Natural killer cell (primary cell): Measurements from ENCODE around the gene MLLT6. TPM values are rescaled to one million over a fixed set of nuclear protein-coding genes. Genes with fewer than 3 reads are reported as not detected.

Source experiments
- ATAC-seq, 3 donors: fragments of 150-1000 bp in 2 of 3; fragments of 200-7000 bp in 1 of 3; cut with Tn5 transposase; 1 replicate in 1 of 3; 2 replicates in 2 of 3; pipeline ENCODE4 v1.10.0; 2021; ENCODE audit warnings: mild to moderate bottlenecking in 2 of 3, moderate library complexity in 2 of 3
- DNase-seq, 2 donors: peaks; one replicate each; pipeline versions ENCODE4 v3.0.0 to v3.0.0-alpha.2; 2013 to 2021; ENCODE audit warnings: mixed read lengths in 1 of 2
- H3K27ac ChIP-seq: one replicate; pipeline ENCODE4 v1.5.1; 2013; ENCODE audit warnings: mild to moderate bottlenecking, low read length
- H3K27me3 ChIP-seq: one replicate; pipeline ENCODE4 v1.6.1; 2013; ENCODE audit warnings: low read length; ENCODE audit not compliant: control insufficient read depth, insufficient read depth
- H3K36me3 ChIP-seq: one replicate; pipeline ENCODE4 v1.6.1; 2013; ENCODE audit warnings: low read length; ENCODE audit not compliant: control insufficient read depth, insufficient read depth
- H3K4me1 ChIP-seq: one replicate; pipeline ENCODE4 v1.6.1; 2013; ENCODE audit warnings: low read length; ENCODE audit not compliant: control insufficient read depth, insufficient read depth
- H3K4me3 ChIP-seq: one replicate; pipeline ENCODE4 v1.5.1; 2013; ENCODE audit warnings: low read length
- H3K9me3 ChIP-seq: one replicate; pipeline ENCODE4 v1.6.1; 2013; ENCODE audit warnings: low read length; ENCODE audit not compliant: control insufficient read depth, insufficient read depth
- H3K27ac Mint-ChIP-seq, 2 donors: one replicate each; pipeline ENCODE4 v1.8.0; 2022; ENCODE audit warnings: mild to moderate bottlenecking in 2 of 2, mixed read lengths in 2 of 2, moderate library complexity in 1 of 2
- H3K27me3 Mint-ChIP-seq, 2 donors: one replicate each; pipeline ENCODE4 v1.8.0; 2022; ENCODE audit warnings: low read depth in 2 of 2, mixed read lengths in 2 of 2
- H3K36me3 Mint-ChIP-seq: one replicate; pipeline ENCODE4 v1.8.0; 2022; ENCODE audit warnings: mixed read lengths
- H3K4me1 Mint-ChIP-seq, 2 donors: one replicate each; pipeline ENCODE4 v1.8.0; 2022; ENCODE audit warnings: mixed read lengths in 2 of 2
- H3K4me3 Mint-ChIP-seq: one replicate; pipeline ENCODE4 v1.8.0; 2022; ENCODE audit warnings: mild to moderate bottlenecking, moderate library complexity, mixed read lengths
- H3K9me3 Mint-ChIP-seq, 2 donors: one replicate each; pipeline ENCODE4 v1.8.0; 2022; ENCODE audit warnings: mixed read lengths in 2 of 2
- WGBS: methylation state at CpG from one replicate; pipeline ENCODE4 v1.1.7; 2013; ENCODE audit warnings: missing lambda C conversion rate; ENCODE audit not compliant: insufficient coverage; 5-methylcytosine and 5-hydroxymethylcytosine counted together
- intact Hi-C: fragments of 100-400 bp; cut with micrococcal nuclease; formaldehyde crosslinking; loops from one replicate; pipeline ENCODE4 v1.14.2; 2022
- total RNA-seq, 4 donors: library from RNA; stranded (reverse); fragments of 120-200 nt in 1 of 4; gene quantifications; one replicate each; pipeline versions ENCODE4 v1.2.3 to v1.2.4, GENCODE V29; 2013 to 2022
- TF ChIP-seq, protein P1 (sequence below): fragments of 200-600 bp; IDR thresholded peaks from one replicate; pipeline ENCODE4 v1.8.0; 2022; ENCODE audit warnings: antibody characterized with exemption

The MLLT6 gene
- total RNA-seq, 3 donors from 2014 or later (not counting 1 experiment from before 2014, with no cell fraction given), result 478 to 578 (median 485) TPM

DNA sequence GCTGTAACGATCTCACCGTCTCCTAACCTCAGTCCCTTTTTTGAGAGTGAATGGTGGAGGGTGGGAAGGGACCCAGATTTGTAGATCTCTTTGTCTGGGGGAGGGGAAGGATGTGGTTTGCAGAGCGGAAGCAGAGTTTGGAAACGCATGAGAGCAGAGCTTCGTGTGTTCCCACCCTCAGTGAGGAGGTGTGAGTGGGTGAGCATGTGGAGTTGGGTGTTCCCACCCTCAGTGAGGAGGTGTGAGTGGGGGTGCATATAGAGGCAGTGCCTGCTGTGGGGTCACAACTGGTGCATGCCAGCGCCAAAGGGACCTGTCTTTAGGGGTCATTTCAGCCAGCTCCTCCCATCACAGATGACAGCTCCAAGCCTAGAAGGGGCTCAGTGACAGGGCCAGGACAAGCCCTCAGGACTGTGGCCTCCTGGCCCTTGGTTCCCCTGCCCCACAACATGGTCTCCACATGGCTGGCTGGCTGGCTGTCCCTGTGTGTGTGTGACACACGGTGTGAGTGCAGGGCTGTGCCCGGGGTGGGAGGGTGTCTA lies 23.3 kb downstream of the MLLT6 start:
- H3K4me1 Mint-ChIP-seq, result peaks cover 81 to 90% of the 10 kb centered on the region in 2 donors
- Histone ChIP-seq H3K4me3 (no peak overlapping the region), H3K9me3 (no peaks in the 10 kb centered on the region), H3K4me1 (peaks cover 85% of the 10 kb centered on the region), H3K27ac (peak overlapping the region; percentile 82), H3K36me3 (peaks cover 5% of the 10 kb centered on the region), H3K27me3 (no peaks in the 10 kb centered on the region)
- DNase-seq, result peak; percentile 69 to 91
- no peaks in the 10 kb centered on the region for H3K36me3 Mint-ChIP-seq
- no peaks in the 10 kb centered on the region for H3K9me3 Mint-ChIP-seq
- intact Hi-C loops, result loop anchor here (1.0 to 5.0 kb wide), 3 partner anchors 24 to 424 kb away; partner anchors contain the start of genes PLXDC1 and PSMB3
- WGBS, result 11% methylated on average over 8 of the region's 8 CpGs
- H3K27me3 Mint-ChIP-seq, result no peaks in the 10 kb centered on the region
- peak overlapping the region; percentile 98 to 99 for H3K27ac Mint-ChIP-seq
- peak overlapping the region; percentile 89 for H3K4me3 Mint-ChIP-seq
- ATAC-seq, result peak; percentile 53 to 74 (median 56)
- TF ChIP-seq, protein P1, sequence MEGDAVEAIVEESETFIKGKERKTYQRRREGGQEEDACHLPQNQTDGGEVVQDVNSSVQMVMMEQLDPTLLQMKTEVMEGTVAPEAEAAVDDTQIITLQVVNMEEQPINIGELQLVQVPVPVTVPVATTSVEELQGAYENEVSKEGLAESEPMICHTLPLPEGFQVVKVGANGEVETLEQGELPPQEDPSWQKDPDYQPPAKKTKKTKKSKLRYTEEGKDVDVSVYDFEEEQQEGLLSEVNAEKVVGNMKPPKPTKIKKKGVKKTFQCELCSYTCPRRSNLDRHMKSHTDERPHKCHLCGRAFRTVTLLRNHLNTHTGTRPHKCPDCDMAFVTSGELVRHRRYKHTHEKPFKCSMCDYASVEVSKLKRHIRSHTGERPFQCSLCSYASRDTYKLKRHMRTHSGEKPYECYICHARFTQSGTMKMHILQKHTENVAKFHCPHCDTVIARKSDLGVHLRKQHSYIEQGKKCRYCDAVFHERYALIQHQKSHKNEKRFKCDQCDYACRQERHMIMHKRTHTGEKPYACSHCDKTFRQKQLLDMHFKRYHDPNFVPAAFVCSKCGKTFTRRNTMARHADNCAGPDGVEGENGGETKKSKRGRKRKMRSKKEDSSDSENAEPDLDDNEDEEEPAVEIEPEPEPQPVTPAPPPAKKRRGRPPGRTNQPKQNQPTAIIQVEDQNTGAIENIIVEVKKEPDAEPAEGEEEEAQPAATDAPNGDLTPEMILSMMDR, result no peak

DNA sequence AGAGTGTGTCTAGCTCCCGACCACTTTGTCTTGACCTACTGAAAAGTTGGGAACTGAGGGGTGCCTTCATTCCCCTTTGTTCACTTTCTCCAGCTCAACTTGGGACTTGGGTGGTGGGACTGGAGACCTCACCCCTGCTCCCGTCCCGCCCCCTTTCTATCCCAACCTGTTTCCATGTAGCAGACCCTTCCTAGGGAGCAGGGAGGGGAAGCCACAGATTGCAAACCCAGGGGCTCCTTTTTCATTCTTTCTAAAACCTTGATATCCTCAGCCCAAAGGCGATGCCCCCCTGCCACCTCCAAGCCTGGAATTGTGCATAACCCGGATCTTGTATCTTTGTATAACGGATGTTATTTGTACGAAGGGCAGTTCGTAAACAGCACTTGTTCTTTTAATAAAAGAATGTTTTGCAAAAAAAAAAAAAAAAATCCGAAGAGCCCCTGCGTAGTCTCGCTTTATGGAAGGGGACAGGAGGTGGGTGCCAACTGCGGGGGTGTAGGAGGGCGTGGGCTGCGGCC lies 24.4 kb downstream of the MLLT6 start:
- Histone ChIP-seq H3K27ac (peak overlapping the region; percentile 82), H3K4me3 (peak overlapping the region; percentile 30), H3K4me1 (peaks cover 83% of the 10 kb centered on the region), H3K27me3 (no peaks in the 10 kb centered on the region), H3K9me3 (no peaks in the 10 kb centered on the region), H3K36me3 (peaks cover 6% of the 10 kb centered on the region)
- ATAC-seq (no peak), DNase-seq (no peak)
- Mint-ChIP-seq H3K27me3 (no peaks in the 10 kb centered on the region), H3K36me3 (no peaks in the 10 kb centered on the region), H3K27ac (peak overlapping the region; percentile 98 to 99), H3K4me3 (peak overlapping the region; percentile 89), H3K4me1 (peaks cover 85 to 93% of the 10 kb centered on the region in 2 donors), H3K9me3 (no peaks in the 10 kb centered on the region)
- 36% methylated on average over 14 of the region's 14 CpGs for WGBS
- intact Hi-C loops, result loop anchor here (2.0 to 5.0 kb wide), 2 partner anchors 23 to 423 kb away; partner anchors contain the start of genes PLXDC1 and PSMB3
- TF ChIP-seq, protein P1, result no peak

DNA sequence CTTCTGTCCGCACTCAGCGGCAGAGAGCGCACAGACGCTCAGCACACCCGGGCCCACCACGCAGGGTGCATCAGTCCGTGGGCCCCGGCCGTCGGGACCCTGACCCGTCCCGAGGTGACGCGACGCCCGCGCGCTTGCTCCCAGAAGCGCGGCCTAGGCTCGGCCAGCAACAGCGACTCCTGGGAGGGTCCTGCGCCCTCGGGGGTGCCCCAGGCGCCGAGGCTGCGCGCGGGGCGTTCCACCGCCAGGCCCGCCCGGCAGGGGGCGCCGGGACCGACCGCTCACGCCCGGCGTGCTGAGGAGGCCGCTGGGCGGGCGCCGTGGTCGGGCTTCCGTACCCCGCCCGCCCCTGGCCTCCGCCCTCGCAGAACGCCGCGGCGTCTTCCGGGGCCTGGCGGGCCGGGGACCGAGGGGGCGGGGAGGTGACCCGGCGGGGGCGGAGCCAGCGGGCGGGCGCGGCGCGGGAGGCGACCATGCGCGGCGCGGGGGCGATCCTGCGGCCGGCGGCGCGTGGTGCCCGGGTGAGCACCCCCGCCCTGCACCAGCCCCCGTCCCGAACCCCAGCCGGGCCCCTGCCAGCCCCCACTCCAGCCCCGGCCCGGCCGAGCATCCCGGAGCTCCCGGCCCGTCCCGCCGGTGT lies 24.9 kb downstream of the MLLT6 start, which contains the start of gene CISD3:
CISD3 (plus strand) TSS at position 456 of the 640 bp plus-strand sequence; CDS start at position 474, 18 bp downstream.
- Mint-ChIP-seq H3K4me3 (peak within 1 kb of the TSS; percentile 95), H3K36me3 (no peaks in the 10 kb centered on the region), H3K4me1 (peaks cover 86 to 93% of the 10 kb centered on the region in 2 donors), H3K9me3 (no peaks in the 10 kb centered on the region), H3K27ac (peak within 1 kb of the TSS; percentile 98 to 99), H3K27me3 (no peaks in the 10 kb centered on the region)
- peak; percentile 68 to 89 (median 79) for ATAC-seq
- Histone ChIP-seq H3K4me1 (peaks cover 83% of the 10 kb centered on the region), H3K27ac (peak within 1 kb of the TSS; percentile 82), H3K9me3 (no peaks in the 10 kb centered on the region), H3K36me3 (peaks cover 2% of the 10 kb centered on the region), H3K4me3 (peak within 1 kb of the TSS; percentile 69), H3K27me3 (no peaks in the 10 kb centered on the region)
- under 1% methylated on average over 92 of the region's 92 CpGs for WGBS
- peak; percentile 88 to 95 for DNase-seq
- intact Hi-C loops, result loop anchor here (2.0 to 5.0 kb wide), 2 partner anchors 23 to 422 kb away; partner anchors contain the start of genes PLXDC1 and PSMB3
- TF ChIP-seq, protein P1, result peak; percentile 59
